Measurements from ENCODE around the gene ONECUT2. TPM values are rescaled to one million over a fixed set of nuclear protein-coding genes. Genes with fewer than 3 reads are reported as not detected.

The ONECUT2 gene
- total RNA-seq, 4 donors from 2014 or later = under 0.01 to 0.09 (median 0.04) TPM; not detected in 1

GRCh38 chr18:57404345-57404744 is 30.8 kb upstream of the ONECUT2 start:
- Histone ChIP-seq H3K36me3 (no peaks in the 10 kb centered on the region), H3K27ac (no peak overlapping the region), H3K9me3 (no peaks in the 10 kb centered on the region), H3K4me3 (no peak overlapping the region), H3K27me3 (no peaks in the 10 kb centered on the region), H3K4me1 (no peaks in the 10 kb centered on the region)
- DNase-seq = no peak
- TF ChIP-seq CTCF (IDR thresholded peaks at IDR 0.05) (no peak), POLR2A (IDR thresholded peaks at IDR 0.05) (no peak)
- intact Hi-C loops (cut with DNase I) = no loop called here

- TF ChIP-seq POLR2A (IDR thresholded peaks at IDR 0.05) (no peak), CTCF (IDR thresholded peaks at IDR 0.05) (no peak)
- H3K4me1 ChIP-seq = no peaks in the 10 kb centered on the region
- H3K36me3 ChIP-seq = no peaks in the 10 kb centered on the region
- no peak for DNase-seq
- H3K27me3 ChIP-seq = peaks cover 0 to 5% (median 0%) of the 10 kb centered on the region in 4 donors
- H3K9me3 ChIP-seq = no peaks in the 10 kb centered on the region
- no peak overlapping the region for H3K4me3 ChIP-seq
- intact Hi-C loops (cut with DNase I) = no loop called here
- no peak overlapping the region for H3K27ac ChIP-seq
Observed at GRCh38 chr18:57409650-57410049, 25.5 kb upstream of the ONECUT2 start.

DNA sequence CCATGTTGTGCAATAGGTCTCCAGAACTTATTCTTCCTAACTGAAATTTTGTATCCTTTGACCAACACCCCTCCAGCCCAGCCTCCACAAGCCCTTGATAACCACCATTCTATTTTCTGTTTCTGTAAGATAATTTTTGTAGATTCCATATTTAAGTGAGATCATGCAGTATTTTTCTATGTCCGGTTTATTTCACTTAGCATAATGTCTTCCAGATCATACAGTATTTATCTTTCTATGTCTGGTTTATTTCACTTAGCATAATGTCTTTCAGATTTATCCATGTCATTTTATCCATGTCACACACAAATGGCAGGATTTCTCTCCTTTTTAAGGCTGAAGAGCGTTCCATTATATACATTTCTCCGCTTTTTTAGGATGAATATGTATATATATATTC is 24.4 kb upstream of the ONECUT2 start:
- no peaks in the 10 kb centered on the region for H3K4me1 ChIP-seq
- H3K9me3 ChIP-seq = no peaks in the 10 kb centered on the region
- H3K36me3 ChIP-seq = no peaks in the 10 kb centered on the region
- no peak overlapping the region for H3K4me3 ChIP-seq
- peaks cover 0 to 5% (median 0%) of the 10 kb centered on the region in 4 donors for H3K27me3 ChIP-seq
- intact Hi-C loops (cut with DNase I) = no loop called here
- DNase-seq = no peak
- 43 to 64% methylated on average over 3 of the region's 3 CpGs for WGBS, 2 donors
- TF ChIP-seq CTCF (IDR thresholded peaks at IDR 0.05) (no peak), POLR2A (IDR thresholded peaks at IDR 0.05) (no peak)
- H3K27ac ChIP-seq = no peak overlapping the region

DNA sequence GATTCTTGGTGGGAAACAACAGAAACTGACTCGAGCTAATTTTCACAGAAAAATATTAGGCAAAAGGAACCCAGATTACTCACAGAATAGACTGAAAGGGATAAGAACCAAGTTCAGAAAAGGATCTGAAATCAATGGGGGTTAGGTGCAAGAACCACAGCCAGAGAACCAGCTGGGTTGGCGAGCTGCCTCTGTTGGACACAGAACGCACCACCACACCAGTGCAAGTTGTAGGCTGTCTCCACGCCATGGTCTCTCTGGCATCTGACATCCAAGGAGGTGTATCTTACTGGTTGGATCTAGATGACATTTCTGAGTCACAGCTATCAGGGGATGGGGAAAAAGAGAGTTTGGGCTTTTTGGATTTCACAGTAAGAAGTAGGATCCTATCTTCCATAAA is 18.6 kb upstream of the ONECUT2 start:
- no peak overlapping the region for H3K27ac ChIP-seq
- H3K36me3 ChIP-seq = no peaks in the 10 kb centered on the region
- intact Hi-C loops (cut with DNase I) = no loop called here
- TF ChIP-seq POLR2A (IDR thresholded peaks at IDR 0.05) = no peak
- TF ChIP-seq CTCF (IDR thresholded peaks at IDR 0.05) = no peak
- WGBS, 2 donors = 58 to 88% methylated on average over 4 of the region's 4 CpGs
- H3K4me3 ChIP-seq = no peak overlapping the region
- H3K9me3 ChIP-seq = no peaks in the 10 kb centered on the region
- peaks cover 0 to 24% (median 0%) of the 10 kb centered on the region in 4 donors for H3K27me3 ChIP-seq
- no peak for DNase-seq
- no peaks in the 10 kb centered on the region for H3K4me1 ChIP-seq

- Histone ChIP-seq H3K4me1 (peaks cover 0 to 1% (median 0%) of the 10 kb centered on the region in 3 donors), H3K4me3 (no peak overlapping the region), H3K27ac (no peak overlapping the region), H3K27me3 (peaks cover 0 to 77% (median under 1%) of the 10 kb centered on the region in 4 donors), H3K9me3 (peaks cover 0 to under 1% (median 0%) of the 10 kb centered on the region in 3 donors), H3K36me3 (no peaks in the 10 kb centered on the region)
- intact Hi-C loops (cut with DNase I) = no loop called here
- no peak for DNase-seq
- 48 to 49% methylated on average over 3 of the region's 3 CpGs for WGBS, 2 donors
- TF ChIP-seq POLR2A (IDR thresholded peaks at IDR 0.05) = no peak
- no peak for TF ChIP-seq CTCF (IDR thresholded peaks at IDR 0.05)
Observed at GRCh38 chr18:57422313-57422872, 12.8 kb upstream of the ONECUT2 start.

Data from esophagus squamous epithelium (tissue), 5 donors.